ENCODE results near the gene SDHAF3. TPM values are rescaled to one million over a fixed set of nuclear protein-coding genes. Genes with fewer than 3 reads are reported as not detected.
A peak's percentile ranks its signal among the peaks of the same experiment; 100 is the strongest.

The SDHAF3 gene
- polyA plus RNA-seq, 3 donors = 2.9 to 23.3 (median 23.2) TPM

GRCh38 chr7:97174303-97174702, 56.8 kb downstream of the SDHAF3 start:
- intact Hi-C loops (cut with micrococcal nuclease) = no loop called here
- no peak for TF ChIP-seq CTCF (IDR thresholded peaks at IDR 0.05)
- Histone ChIP-seq H2AFZ (ENCODE audit: insufficient read depth, low read depth, low read length, poor library complexity, severe bottlenecking) (no peak overlapping the region), H3K4me1 (ENCODE audit: control insufficient read depth in 1 of 2, insufficient read depth in 2 of 2, low read length in 2 of 2) (peaks cover 17% of the 10 kb centered on the region in 2 donors), H3K27ac (ENCODE audit: low read depth in 1 of 2, low read length in 2 of 2) (peak overlapping the region in 1 of 2 donors; percentile 70), H4K20me1 (ENCODE audit: insufficient read depth, low read length) (no peaks in the 10 kb centered on the region), H3K4me2 (replicated peaks; ENCODE audit: extremely low read depth, low read length, poor library complexity, severe bottlenecking) (peak overlapping the region; percentile 5), H3K4me3 (replicated peaks in 1 of 3; ENCODE audit: low read depth in 2 of 3, low read length in 3 of 3) (no peak overlapping the region), H3K27me3 (ENCODE audit: control insufficient read depth in 2 of 2, insufficient read depth in 2 of 2, low read length in 2 of 2) (no peaks in the 10 kb centered on the region), H3K9me3 (replicated peaks in 1 of 2; ENCODE audit: control insufficient read depth in 1 of 2, insufficient read depth in 1 of 2, low read length in 2 of 2) (no peaks in the 10 kb centered on the region), H3K79me2 (ENCODE audit: insufficient read depth, low read length) (no peaks in the 10 kb centered on the region), H3K36me3 (replicated peaks in 1 of 2; ENCODE audit: control insufficient read depth in 1 of 2, insufficient read depth in 2 of 2, low read length in 2 of 2) (no peaks in the 10 kb centered on the region), H3K9ac (ENCODE audit: insufficient read depth, low read length, poor library complexity, severe bottlenecking) (no peak overlapping the region)
- peak; percentile 57 to 70 (median 62) for DNase-seq
- peak overlapping the region in 5 of 7 donors; percentile 51 to 76 (median 69) for H3K27ac Mint-ChIP-seq
- H3K36me3 Mint-ChIP-seq = peaks cover 0 to 3% of the 10 kb centered on the region in 2 donors
- H3K27me3 Mint-ChIP-seq (ENCODE audit: low read depth in 3 of 3) = no peaks in the 10 kb centered on the region
- no peaks in the 10 kb centered on the region for H3K9me3 Mint-ChIP-seq
- no peak overlapping the region for H3K4me3 Mint-ChIP-seq
- H3K4me1 Mint-ChIP-seq = peaks cover 18% of the 10 kb centered on the region

GRCh38 chr7:97179454-97180104, 62.1 kb downstream of the SDHAF3 start:
- peak; percentile 45 to 62 (median 56) for DNase-seq
- intact Hi-C loops (cut with micrococcal nuclease) = loop anchor here (2.0 to 5.0 kb wide), 2 partner anchors 72 to 75 kb away; no protein-coding TSS in a partner anchor
- no peaks in the 10 kb centered on the region for H4K20me1 ChIP-seq (ENCODE audit: insufficient read depth, low read length)
- no CpG with 5 or more reads among the region's 2 CpGs for WGBS (ENCODE audit: insufficient coverage)
- H3K79me2 ChIP-seq (ENCODE audit: insufficient read depth, low read length) = no peaks in the 10 kb centered on the region
- H3K36me3 Mint-ChIP-seq = peaks cover 4 to 8% of the 10 kb centered on the region in 2 donors
- peaks cover 2 to 15% of the 10 kb centered on the region in 2 donors for H3K4me1 ChIP-seq (ENCODE audit: control insufficient read depth in 1 of 2, insufficient read depth in 2 of 2, low read length in 2 of 2)
- H3K4me1 Mint-ChIP-seq = peaks cover 19% of the 10 kb centered on the region
- no peak overlapping the region for H3K4me2 ChIP-seq (replicated peaks; ENCODE audit: extremely low read depth, low read length, poor library complexity, severe bottlenecking)
- no peak overlapping the region for H3K27ac ChIP-seq (ENCODE audit: low read depth in 1 of 2, low read length in 2 of 2)
- no peak overlapping the region for H3K27ac Mint-ChIP-seq
- no peak overlapping the region for H3K4me3 ChIP-seq (replicated peaks in 1 of 3; ENCODE audit: low read depth in 2 of 3, low read length in 3 of 3)
- H3K9ac ChIP-seq (ENCODE audit: insufficient read depth, low read length, poor library complexity, severe bottlenecking) = no peak overlapping the region
- no peaks in the 10 kb centered on the region for H3K9me3 ChIP-seq (replicated peaks in 1 of 2; ENCODE audit: control insufficient read depth in 1 of 2, insufficient read depth in 1 of 2, low read length in 2 of 2)
- no peak overlapping the region for H2AFZ ChIP-seq (ENCODE audit: insufficient read depth, low read depth, low read length, poor library complexity, severe bottlenecking)
- H3K4me3 Mint-ChIP-seq = no peak overlapping the region
- no peaks in the 10 kb centered on the region for H3K27me3 ChIP-seq (ENCODE audit: control insufficient read depth in 2 of 2, insufficient read depth in 2 of 2, low read length in 2 of 2)
- TF ChIP-seq CTCF (IDR thresholded peaks at IDR 0.05) = peak; percentile 90
- H3K36me3 ChIP-seq (replicated peaks in 1 of 2; ENCODE audit: control insufficient read depth in 1 of 2, insufficient read depth in 2 of 2, low read length in 2 of 2) = no peaks in the 10 kb centered on the region
- H3K9me3 Mint-ChIP-seq = peaks cover 0 to 4% (median 0%) of the 10 kb centered on the region in 7 donors
- peaks cover 0 to 6% (median 0%) of the 10 kb centered on the region in 3 donors for H3K27me3 Mint-ChIP-seq (ENCODE audit: low read depth in 3 of 3)
